K562 (cell line): ENCODE results near the gene MIS18A. TPM values are rescaled to one million over a fixed set of nuclear protein-coding genes. Genes with fewer than 3 reads are reported as not detected.

Source experiments
- ARID3B ChIP-seq: fragments of 250-450 bp; sonication (Bioruptor Pico); IDR thresholded peaks from 2 replicates; pipeline ENCODE4 v1.4.0; 2020; ENCODE audit warnings: borderline replicate concordance
- CREB3 ChIP-seq: fragments of 450-650 bp; conservative IDR thresholded peaks from 2 replicates; pipeline ENCODE4 v1.6.1; 2016; ENCODE audit warnings: missing genetic modification characterization, low read depth, mild to moderate bottlenecking, missing compliant biosample characterization, moderate library complexity
- E2F1 ChIP-seq: sonication (generic); formaldehyde crosslinking; IDR thresholded peaks from 2 replicates; pipeline ENCODE4 v1.8.1; 2023; ENCODE audit warnings: mild to moderate bottlenecking, missing genetic modification reagents, moderate library complexity
- GTF2A2 ChIP-seq: IDR thresholded peaks from 2 replicates; pipeline ENCODE4 v1.6.1; 2016; ENCODE audit warnings: mild to moderate bottlenecking, missing genetic modification characterization, missing compliant biosample characterization
- HMG20B ChIP-seq: fragments of 250-450 bp; sonication (Bioruptor Pico); IDR thresholded peaks from 2 replicates; pipeline ENCODE4 v1.5.0; 2021; ENCODE audit warnings: mild to moderate bottlenecking
- KAT7 ChIP-seq: sonication (generic); formaldehyde crosslinking; IDR thresholded peaks from 2 replicates; pipeline ENCODE4 v1.8.0; 2022; ENCODE audit warnings: missing genetic modification reagents, mild to moderate bottlenecking, borderline replicate concordance
- MTA2 ChIP-seq: fragments of 450-650 bp; IDR thresholded peaks from 2 replicates; pipeline ENCODE4 v1.6.1; 2016; ENCODE audit warnings: low read depth
- NR0B1 ChIP-seq: fragments of 450-650 bp; IDR thresholded peaks from one replicate; pipeline ENCODE4 v1.6.1; 2018; ENCODE audit warnings: mild to moderate bottlenecking, moderate library complexity; ENCODE audit not compliant: partially characterized antibody
- POLR2A ChIP-seq: fragments of 450-650 bp; conservative IDR thresholded peaks from 2 replicates; pipeline ENCODE4 v1.6.1; 2016
- PRDM10 ChIP-seq: fragments of 450-650 bp; IDR thresholded peaks from 2 replicates; pipeline ENCODE4 v1.6.1; 2018; ENCODE audit not compliant: partially characterized antibody
- SETDB1 ChIP-seq: IDR thresholded peaks from one replicate; pipeline ENCODE4 v1.6.1; 2012; ENCODE audit warnings: low read length, control low read depth, inconsistent platforms
- SMAD3 ChIP-seq: fragments of 450-650 bp; formaldehyde crosslinking; conservative IDR thresholded peaks from 2 replicates; pipeline ENCODE4 v1.4.0; 2020; ENCODE audit warnings: mild to moderate bottlenecking
- SMARCA4 ChIP-seq: fragments of 450-650 bp; IDR thresholded peaks from 2 replicates; pipeline ENCODE4 v1.6.1; 2016
- STAT5B ChIP-seq: fragments of 250-450 bp; sonication (Bioruptor Pico); IDR thresholded peaks from 2 replicates; pipeline ENCODE4 v1.8.0; 2021; ENCODE audit warnings: mild to moderate bottlenecking, inconsistent platforms
- TRIM25 ChIP-seq: fragments of 450-650 bp; IDR thresholded peaks from 2 replicates; pipeline ENCODE4 v1.7.0; 2016; ENCODE audit warnings: borderline replicate concordance
- ZNF347 ChIP-seq: fragments of 450-650 bp; formaldehyde crosslinking; IDR thresholded peaks from 2 replicates; pipeline ENCODE4 v1.4.0; 2020; ENCODE audit warnings: low read depth, mild to moderate bottlenecking, moderate library complexity
- ZNF384 ChIP-seq: IDR thresholded peaks from 2 replicates; pipeline ENCODE4 v1.6.1; 2012; ENCODE audit warnings: low read depth, low read length, improper control_type of control experiment
- polyA plus RNA-seq, 8 experiments: library from polyadenylated mRNA; depleted of rRNA in 4 of 8; stranded (reverse) in 5 of 8; unstranded in 3 of 8; fragments of >200 nt; fragmentation: Nextera tagmentation in 2 of 8; fragmentation: Illumina TruSeq in 1 of 8; extraction: Ambion mirVana in 2 of 8; extraction: Trizol in 1 of 8; gene quantifications; 2 replicates each; pipeline versions ENCODE4 v1.2.1 to v1.2.3, GENCODE V29; 2011 to 2014; ENCODE audit warnings: inconsistent platforms in 1 of 8, missing spikeins in 1 of 8
- total RNA-seq, 7 experiments: library from RNA; depleted of rRNA in 6 of 7; stranded (reverse); fragments of >200 nt in 6 of 7; fragmentation: Illumina TruSeq in 2 of 7; extraction: Trizol in 2 of 7; gene quantifications; 2 replicates each; pipeline versions ENCODE4 v1.2.1 to v1.2.3, GENCODE V29; 2011 to 2021; ENCODE audit warnings: low replicate concordance in 1 of 7

Gene MIS18A
- total and polyA plus RNA-seq, 9 of the 15 experiments (the other 6 are each of a cell fraction or from before 2014, with no cell fraction given), result 17.7 to 75.3 (median 60.3) TPM

GRCh38 chr21:32278518-32279376 is at the start of gene MIS18A (continued):
- TF ChIP-seq MTA2, result no peak
- TF ChIP-seq ARID3B (CRISPR knock-in tag), result no peak
- peak; percentile 82 for TF ChIP-seq ZNF384
- no peak for TF ChIP-seq HMG20B
- TF ChIP-seq STAT5B (CRISPR knock-in tag), result no peak
- TF ChIP-seq SMARCA4, result no peak
- TF ChIP-seq CREB3, result no peak
- TF ChIP-seq ZNF347 (CRISPR knock-in tag), result no peak
- TF ChIP-seq GTF2A2 (tag), result no peak
- TF ChIP-seq PRDM10, result no peak
- TF ChIP-seq TRIM25, result no peak
- no peak for TF ChIP-seq NR0B1
- no peak for TF ChIP-seq SMAD3 (CRISPR knock-in tag)
- no peak for TF ChIP-seq KAT7 (CRISPR knock-in tag)
- no peak; the same call in 1 of the 2 replicates for TF ChIP-seq E2F1 (CRISPR knock-in tag)
- TF ChIP-seq POLR2A, result peak; percentile 96
- no peak for TF ChIP-seq SETDB1
